ENCODE measurements around the gene PSMA5.
A peak's percentile ranks its signal among the peaks of the same experiment; 100 is the strongest.
"Not testable (repeated sequence)": the region's sequence is repeated elsewhere in the genome, so short reads cannot be mapped to it uniquely, and the experiment has no call there.

PSMA5 gene

DNA sequence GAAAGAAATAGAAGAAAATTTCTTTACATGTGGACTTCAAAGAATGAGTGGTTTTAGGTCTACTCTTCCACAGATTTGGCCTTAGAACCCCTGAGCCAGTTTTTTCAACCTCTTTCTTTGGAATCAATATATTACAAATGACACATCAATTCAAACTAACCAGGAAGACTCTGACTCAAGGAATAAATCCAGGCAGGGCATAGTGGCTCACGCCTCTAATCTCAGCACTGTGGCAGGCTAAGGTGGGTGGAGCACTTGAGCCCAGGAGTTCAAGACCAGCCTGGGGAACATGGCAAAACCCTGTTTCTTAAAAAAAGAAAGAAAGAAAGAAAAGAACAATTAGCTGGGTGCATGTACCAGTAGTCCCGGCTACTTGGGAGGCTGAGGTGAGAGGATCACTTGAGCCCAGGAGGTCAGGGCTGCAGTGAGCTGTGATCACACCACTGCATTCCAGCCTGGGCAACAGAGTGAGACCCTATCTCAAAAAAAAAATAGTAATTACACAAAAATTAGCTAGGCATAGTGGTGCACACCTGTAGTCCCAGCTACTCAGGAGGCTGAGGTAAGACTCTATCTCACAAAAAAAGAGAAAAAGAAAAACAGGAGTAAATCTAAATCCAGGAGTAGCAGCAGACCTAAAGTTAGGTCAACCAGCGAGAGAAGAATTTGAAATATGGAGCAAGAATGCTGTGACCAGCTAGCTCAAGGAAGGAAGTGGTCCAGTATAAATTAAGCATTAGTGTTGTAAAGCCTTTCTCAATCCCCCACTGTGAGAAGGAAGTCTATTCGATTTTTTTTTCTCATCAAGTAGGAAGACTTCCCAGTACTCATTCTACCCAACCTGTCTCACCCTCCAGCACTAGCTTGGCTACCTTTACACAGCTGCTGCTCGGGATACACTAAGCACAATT lies 30.4 kb downstream of the PSMA5 start:
- peak; percentile 70 for DNase-seq (ENCODE audit: low read depth)
- no peak overlapping the region for H3K4me3 ChIP-seq (ENCODE audit: low read depth, low read length)

DNA sequence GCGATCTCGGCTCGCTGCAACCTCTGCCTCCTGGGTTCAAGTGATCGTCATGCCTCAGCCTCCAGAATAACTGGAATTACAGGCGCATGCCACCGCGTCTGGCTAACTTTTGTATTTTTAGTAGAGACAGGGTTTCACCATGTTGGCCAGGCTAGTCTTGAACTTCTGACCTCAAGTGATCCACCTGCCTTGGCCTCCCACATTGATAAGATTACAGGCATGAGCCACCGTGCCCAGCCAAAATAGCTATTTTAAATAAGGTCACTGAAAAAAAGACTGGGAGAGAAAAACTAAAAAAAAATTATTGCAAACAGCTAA lies 31.0 kb downstream of the PSMA5 start:
- DNase-seq (ENCODE audit: low read depth); H3K4me3 ChIP-seq (ENCODE audit: low read depth, low read length): not testable (repeated sequence)

More for the DNA sequence above, 30.4 kb downstream of the PSMA5 start:
- TF ChIP-seq POLR2A (IDR thresholded peaks at IDR 0.05; ENCODE audit: extremely low read depth, insufficient read length) (no peak), MYC (IDR thresholded peaks at IDR 0.05; ENCODE audit: low read depth, low read length) (no peak)
- TF ChIP-seq, protein P1, sequence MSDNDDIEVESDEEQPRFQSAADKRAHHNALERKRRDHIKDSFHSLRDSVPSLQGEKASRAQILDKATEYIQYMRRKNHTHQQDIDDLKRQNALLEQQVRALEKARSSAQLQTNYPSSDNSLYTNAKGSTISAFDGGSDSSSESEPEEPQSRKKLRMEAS (IDR thresholded peaks at IDR 0.05; ENCODE audit: low read depth, low read length): no peak
- TF ChIP-seq, protein P2, sequence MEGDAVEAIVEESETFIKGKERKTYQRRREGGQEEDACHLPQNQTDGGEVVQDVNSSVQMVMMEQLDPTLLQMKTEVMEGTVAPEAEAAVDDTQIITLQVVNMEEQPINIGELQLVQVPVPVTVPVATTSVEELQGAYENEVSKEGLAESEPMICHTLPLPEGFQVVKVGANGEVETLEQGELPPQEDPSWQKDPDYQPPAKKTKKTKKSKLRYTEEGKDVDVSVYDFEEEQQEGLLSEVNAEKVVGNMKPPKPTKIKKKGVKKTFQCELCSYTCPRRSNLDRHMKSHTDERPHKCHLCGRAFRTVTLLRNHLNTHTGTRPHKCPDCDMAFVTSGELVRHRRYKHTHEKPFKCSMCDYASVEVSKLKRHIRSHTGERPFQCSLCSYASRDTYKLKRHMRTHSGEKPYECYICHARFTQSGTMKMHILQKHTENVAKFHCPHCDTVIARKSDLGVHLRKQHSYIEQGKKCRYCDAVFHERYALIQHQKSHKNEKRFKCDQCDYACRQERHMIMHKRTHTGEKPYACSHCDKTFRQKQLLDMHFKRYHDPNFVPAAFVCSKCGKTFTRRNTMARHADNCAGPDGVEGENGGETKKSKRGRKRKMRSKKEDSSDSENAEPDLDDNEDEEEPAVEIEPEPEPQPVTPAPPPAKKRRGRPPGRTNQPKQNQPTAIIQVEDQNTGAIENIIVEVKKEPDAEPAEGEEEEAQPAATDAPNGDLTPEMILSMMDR (IDR thresholded peaks at IDR 0.05; ENCODE audit: low read depth, low read length): no peak

DNA sequence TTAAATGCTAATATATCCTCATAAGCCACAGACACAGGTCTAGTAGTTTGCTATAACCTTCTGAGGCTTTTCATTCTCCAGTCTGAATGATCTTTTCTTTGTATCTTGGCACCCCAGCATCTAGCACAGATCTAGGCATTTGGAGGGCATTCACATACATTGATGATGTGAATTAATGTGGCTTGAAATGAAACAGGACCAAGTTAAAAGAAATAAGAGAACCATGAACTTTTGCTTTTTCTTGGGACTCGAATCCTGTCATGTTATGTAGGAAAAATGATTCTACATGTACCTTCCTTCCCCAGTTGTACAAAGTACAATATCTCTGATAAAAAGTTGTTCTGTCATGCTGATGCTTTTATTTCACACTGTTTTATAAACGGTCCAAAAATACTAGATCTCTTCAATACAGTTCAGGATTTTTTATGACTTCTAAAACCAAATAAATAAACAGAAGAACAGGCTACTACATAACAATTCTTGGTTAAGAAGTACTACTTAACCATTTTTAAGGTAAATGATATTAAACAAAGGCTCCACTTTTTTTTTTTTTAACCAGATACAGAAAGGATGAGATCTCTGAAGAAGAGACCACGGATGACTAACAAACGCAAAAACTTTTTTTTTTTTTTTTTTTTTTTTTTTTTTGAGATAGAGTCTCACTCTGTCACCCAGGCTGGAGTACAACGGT lies 31.5 kb downstream of the PSMA5 start:
- TF ChIP-seq, protein P1 (IDR thresholded peaks at IDR 0.05; ENCODE audit: low read depth, low read length): no peak
- TF ChIP-seq, protein P2 (IDR thresholded peaks at IDR 0.05; ENCODE audit: low read depth, low read length): no peak
- TF ChIP-seq MYC (IDR thresholded peaks at IDR 0.05; ENCODE audit: low read depth, low read length): no peak
- no peak for TF ChIP-seq POLR2A (IDR thresholded peaks at IDR 0.05; ENCODE audit: extremely low read depth, insufficient read length)
- DNase-seq (ENCODE audit: low read depth): no peak
- H3K4me3 ChIP-seq (ENCODE audit: low read depth, low read length): no peak overlapping the region

DNA sequence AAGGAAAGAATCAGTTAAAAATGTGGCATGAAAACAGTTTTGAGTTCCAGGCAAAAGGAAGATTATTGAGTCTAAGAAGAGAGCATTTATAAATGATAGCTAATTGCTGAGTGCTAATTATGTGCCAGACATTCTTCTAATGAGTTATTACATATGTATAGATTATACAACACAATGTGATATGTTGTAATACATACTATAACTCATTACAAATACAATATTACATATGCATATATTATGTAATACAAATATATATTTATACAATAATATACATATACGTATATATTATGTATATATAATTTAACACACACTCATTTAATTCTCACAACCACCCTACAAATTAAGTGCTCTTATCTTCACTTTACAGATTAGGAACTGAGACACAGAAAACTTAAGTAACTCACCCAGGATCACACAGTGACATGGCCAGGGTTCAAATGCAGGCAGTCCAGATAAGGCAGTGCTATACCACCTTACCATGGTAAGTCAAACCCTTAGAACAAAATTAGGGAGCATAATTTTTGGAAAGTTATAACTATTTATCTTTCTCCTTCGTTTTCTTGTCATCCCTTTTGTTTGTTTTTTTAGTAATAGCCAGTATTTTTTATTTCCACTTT lies 32.5 kb downstream of the PSMA5 start:
- TF ChIP-seq, protein P1 (IDR thresholded peaks at IDR 0.05; ENCODE audit: low read depth, low read length): no peak
- H3K4me3 ChIP-seq (ENCODE audit: low read depth, low read length): no peak overlapping the region
- DNase-seq (ENCODE audit: low read depth): no peak

DNA sequence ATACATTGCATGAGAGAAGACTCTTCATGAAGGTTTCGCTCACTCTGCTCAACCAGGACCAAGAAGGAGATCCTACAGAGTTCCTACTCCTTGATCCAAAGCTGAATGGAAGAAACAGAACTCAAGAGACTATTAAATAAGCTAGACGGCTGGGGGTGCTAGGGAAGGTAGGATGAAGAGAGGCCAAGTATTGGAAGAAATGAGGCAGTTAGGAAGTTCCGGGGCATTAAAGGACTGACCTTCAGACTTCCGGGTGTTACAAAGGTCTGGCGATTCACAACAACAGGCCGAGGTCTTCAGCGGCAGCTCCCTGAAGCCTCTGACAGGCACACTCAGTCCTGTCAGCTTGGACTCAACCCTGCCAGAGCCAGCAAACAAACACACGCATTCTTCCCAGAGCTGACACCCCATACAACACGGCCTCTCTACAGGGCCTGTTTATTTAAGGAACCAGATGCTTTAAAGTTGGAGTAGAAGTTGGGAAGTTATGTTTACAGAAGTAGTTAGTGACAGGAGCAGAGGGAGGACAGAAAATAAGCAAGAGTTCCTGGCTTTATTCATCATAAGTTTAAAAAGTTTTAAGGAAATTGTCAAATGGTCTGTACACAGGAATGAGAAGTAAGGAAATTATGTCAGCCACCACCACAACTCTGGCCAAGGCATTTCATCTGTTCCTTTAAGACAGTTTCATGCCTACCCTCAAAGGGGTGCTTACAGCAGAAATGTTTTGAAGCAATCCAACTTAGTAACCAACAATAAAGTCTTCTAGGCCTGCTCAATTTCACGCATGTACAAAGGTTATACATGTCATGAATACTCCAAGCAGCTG lies 33.2 kb downstream of the PSMA5 start:
- no peak overlapping the region for H3K4me3 ChIP-seq (ENCODE audit: low read depth, low read length)
- no peak for TF ChIP-seq MYC (IDR thresholded peaks at IDR 0.05; ENCODE audit: low read depth, low read length)
- no peak for TF ChIP-seq POLR2A (IDR thresholded peaks at IDR 0.05; ENCODE audit: extremely low read depth, insufficient read length)
- TF ChIP-seq, protein P2 (IDR thresholded peaks at IDR 0.05; ENCODE audit: low read depth, low read length): no peak
- TF ChIP-seq, protein P1 (IDR thresholded peaks at IDR 0.05; ENCODE audit: low read depth, low read length): no peak
- no peak for DNase-seq (ENCODE audit: low read depth)

DNA sequence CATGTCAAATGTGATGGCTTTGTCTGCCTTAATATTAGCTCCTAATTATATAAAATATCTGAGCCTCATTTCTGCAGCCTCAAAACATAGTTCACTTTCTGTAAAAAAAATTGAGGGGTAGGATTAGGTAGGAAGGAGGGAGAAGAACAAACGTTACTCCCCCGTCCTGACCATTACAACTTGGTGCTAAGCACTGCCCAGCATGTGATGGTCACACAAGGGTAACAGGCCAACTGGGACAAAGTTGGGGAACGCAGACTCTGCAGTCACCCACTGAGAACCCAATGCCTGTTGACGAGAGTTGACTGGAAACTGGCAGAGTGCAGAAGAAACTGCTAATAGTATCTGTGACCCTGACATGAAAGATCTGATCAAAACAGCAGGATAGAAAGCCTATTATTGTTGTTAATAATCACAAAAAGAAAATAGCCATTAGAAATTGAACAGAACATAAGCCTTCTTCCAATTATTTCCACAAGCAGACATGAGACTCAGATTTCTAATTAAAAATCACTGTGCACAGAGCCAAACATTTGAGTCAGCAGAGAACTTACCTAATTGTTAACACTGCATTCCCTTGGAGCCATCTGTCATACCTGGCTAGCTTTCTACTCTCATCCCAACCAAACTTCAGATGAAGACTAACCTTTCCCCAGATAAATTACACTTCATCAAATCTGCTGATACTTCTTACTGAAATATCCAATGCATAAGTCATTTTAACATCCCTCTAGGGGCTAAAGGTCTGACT lies 34.0 kb downstream of the PSMA5 start:
- TF ChIP-seq, protein P1 (IDR thresholded peaks at IDR 0.05; ENCODE audit: low read depth, low read length): no peak
- TF ChIP-seq POLR2A (IDR thresholded peaks at IDR 0.05; ENCODE audit: extremely low read depth, insufficient read length) (no peak), MYC (IDR thresholded peaks at IDR 0.05; ENCODE audit: low read depth, low read length) (no peak)
- TF ChIP-seq, protein P2 (IDR thresholded peaks at IDR 0.05; ENCODE audit: low read depth, low read length): no peak
- H3K4me3 ChIP-seq (ENCODE audit: low read depth, low read length): no peak overlapping the region
- DNase-seq (ENCODE audit: low read depth): no peak

Measured in NB4 (cell line).